ENCODE data around the gene WFDC5. TPM values are rescaled to one million over a fixed set of nuclear protein-coding genes. Genes with fewer than 3 reads are reported as not detected.

WFDC5 gene
- total and polyA plus RNA-seq, 2 donors (not counting 3 experiments of a cell fraction or from before 2014, with no cell fraction given) = not detected

DNA sequence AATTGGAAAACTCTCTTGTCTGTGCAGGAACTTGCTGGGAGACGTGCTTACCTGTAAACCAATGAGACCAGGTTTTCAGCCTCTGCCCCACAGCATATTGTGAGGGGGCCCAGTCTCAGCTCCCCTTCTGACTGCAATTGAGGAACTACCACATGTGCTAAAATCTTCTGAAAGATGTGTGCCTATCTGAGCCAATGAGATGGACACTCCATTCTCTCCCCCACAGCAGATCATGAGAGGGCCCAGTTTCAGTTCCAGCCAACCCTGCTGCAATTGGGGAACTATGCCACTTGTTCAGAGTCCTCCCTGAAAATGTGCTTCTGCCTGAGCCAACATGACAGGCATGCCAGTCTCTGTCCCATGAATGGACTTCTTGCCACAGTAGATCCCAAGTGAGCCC lies 38.8 kb upstream of the WFDC5 start:
- no peak for TF ChIP-seq JUN (IDR thresholded peaks at IDR 0.05; ENCODE audit: borderline replicate concordance, insufficient read depth, insufficient read length, low read depth)
- no peak for TF ChIP-seq POLR2A (IDR thresholded peaks at IDR 0.05; ENCODE audit: low read depth, low read length)
- no peak for TF ChIP-seq EZH2 (IDR thresholded peaks at IDR 0.05; ENCODE audit: borderline replicate concordance, low read depth, low read length, severe bottlenecking)
- no peaks in the 10 kb centered on the region for H3K9me3 ChIP-seq (replicated peaks; ENCODE audit: control insufficient read depth, insufficient read depth, low read length)
- H2AFZ ChIP-seq (ENCODE audit: low read depth, low read length) = no peak overlapping the region
- no peaks in the 10 kb centered on the region for H3K4me1 ChIP-seq (ENCODE audit: control insufficient read depth, extremely low read depth, insufficient read depth, low read length)
- H3K36me3 ChIP-seq (ENCODE audit: control insufficient read depth in 2 of 2, extremely low read depth in 1 of 2, insufficient read depth in 2 of 2, low read length in 2 of 2) = no peaks in the 10 kb centered on the region
- BruUV-seq (replicated peaks) = no TSS peak
- H3K9ac ChIP-seq (replicated peaks; ENCODE audit: extremely low read depth, insufficient read depth, low read length) = no peak overlapping the region
- no peaks in the 10 kb centered on the region for H3K9me1 ChIP-seq (replicated peaks; ENCODE audit: control insufficient read depth, extremely low read depth, insufficient read depth, low read length)
- dilution Hi-C loops (cut with MboI; ENCODE audit: extremely low pct_ligation_motif_present, low sequenced_read_pairs) (no loop called here), intact Hi-C loops (cut with micrococcal nuclease) (no loop called here)
- POLR2A ChIA-PET = no interaction called here
- no peak overlapping the region for H3K4me3 ChIP-seq (replicated peaks in 1 of 3; ENCODE audit: insufficient read depth in 1 of 3, low read depth in 1 of 3, low read length in 3 of 3)
- H3K27ac ChIP-seq (ENCODE audit: insufficient read depth, low read depth, low read length) = no peak overlapping the region
- no peaks in the 10 kb centered on the region for H3K27me3 ChIP-seq (ENCODE audit: control insufficient read depth in 2 of 2, insufficient read depth in 2 of 2, low read length in 2 of 2)
- DNase-seq (ENCODE audit: low read depth, low spot score) (no peak), FAIRE-seq (no peak)
- no peaks in the 10 kb centered on the region for H4K20me1 ChIP-seq (replicated peaks; ENCODE audit: control insufficient read depth, extremely low read depth, insufficient read depth, low read length)
- no peaks in the 10 kb centered on the region for H3K79me2 ChIP-seq (ENCODE audit: control insufficient read depth, insufficient read depth, low read length)
- no peak overlapping the region for H3K4me2 ChIP-seq (ENCODE audit: insufficient read depth, low read length)
- CTCF ChIA-PET = interaction anchor here (1.3 kb wide), 1 partner anchor 109 kb away, joined by 3 read pairs; no protein-coding TSS in a partner anchor

- TF ChIP-seq EZH2 (IDR thresholded peaks at IDR 0.05; ENCODE audit: borderline replicate concordance, low read depth, low read length, severe bottlenecking) (no peak), MYC (IDR thresholded peaks at IDR 0.05; ENCODE audit: low read depth, low read length) (no peak), POLR2AphosphoS5 (IDR thresholded peaks at IDR 0.05; ENCODE audit: insufficient read depth, low read depth, low read length) (no peak), FOS (IDR thresholded peaks at IDR 0.05; ENCODE audit: borderline replicate concordance, insufficient read depth, low read length) (no peak), POLR2A (IDR thresholded peaks at IDR 0.05; ENCODE audit: low read depth, low read length) (no peak), GATA2 (IDR thresholded peaks at IDR 0.05; ENCODE audit: insufficient read depth, insufficient read length, low read depth, low read length) (no peak), JUN (IDR thresholded peaks at IDR 0.05; ENCODE audit: borderline replicate concordance, insufficient read depth, insufficient read length, low read depth) (no peak)
- TF ChIP-seq, protein P1, sequence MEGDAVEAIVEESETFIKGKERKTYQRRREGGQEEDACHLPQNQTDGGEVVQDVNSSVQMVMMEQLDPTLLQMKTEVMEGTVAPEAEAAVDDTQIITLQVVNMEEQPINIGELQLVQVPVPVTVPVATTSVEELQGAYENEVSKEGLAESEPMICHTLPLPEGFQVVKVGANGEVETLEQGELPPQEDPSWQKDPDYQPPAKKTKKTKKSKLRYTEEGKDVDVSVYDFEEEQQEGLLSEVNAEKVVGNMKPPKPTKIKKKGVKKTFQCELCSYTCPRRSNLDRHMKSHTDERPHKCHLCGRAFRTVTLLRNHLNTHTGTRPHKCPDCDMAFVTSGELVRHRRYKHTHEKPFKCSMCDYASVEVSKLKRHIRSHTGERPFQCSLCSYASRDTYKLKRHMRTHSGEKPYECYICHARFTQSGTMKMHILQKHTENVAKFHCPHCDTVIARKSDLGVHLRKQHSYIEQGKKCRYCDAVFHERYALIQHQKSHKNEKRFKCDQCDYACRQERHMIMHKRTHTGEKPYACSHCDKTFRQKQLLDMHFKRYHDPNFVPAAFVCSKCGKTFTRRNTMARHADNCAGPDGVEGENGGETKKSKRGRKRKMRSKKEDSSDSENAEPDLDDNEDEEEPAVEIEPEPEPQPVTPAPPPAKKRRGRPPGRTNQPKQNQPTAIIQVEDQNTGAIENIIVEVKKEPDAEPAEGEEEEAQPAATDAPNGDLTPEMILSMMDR (IDR thresholded peaks at IDR 0.05; ENCODE audit: extremely low read depth in 1 of 2, insufficient read depth in 1 of 2, low read depth in 1 of 2, low read length in 2 of 2) = no peak
- TF ChIP-seq, protein P2, sequence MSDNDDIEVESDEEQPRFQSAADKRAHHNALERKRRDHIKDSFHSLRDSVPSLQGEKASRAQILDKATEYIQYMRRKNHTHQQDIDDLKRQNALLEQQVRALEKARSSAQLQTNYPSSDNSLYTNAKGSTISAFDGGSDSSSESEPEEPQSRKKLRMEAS (IDR thresholded peaks at IDR 0.05; ENCODE audit: insufficient read depth, insufficient read length) = no peak
- FAIRE-seq (no peak), DNase-seq (ENCODE audit: low read depth, low spot score) (no peak)
- H3K27ac ChIP-seq (ENCODE audit: insufficient read depth, low read depth, low read length) = no peak overlapping the region
- dilution Hi-C loops (cut with MboI; ENCODE audit: extremely low pct_ligation_motif_present, low sequenced_read_pairs) = no loop called here
- POLR2A ChIA-PET = no interaction called here
- H3K4me1 ChIP-seq (ENCODE audit: control insufficient read depth, extremely low read depth, insufficient read depth, low read length) = no peaks in the 10 kb centered on the region
- H3K36me3 ChIP-seq (ENCODE audit: control insufficient read depth in 2 of 2, extremely low read depth in 1 of 2, insufficient read depth in 2 of 2, low read length in 2 of 2) = no peaks in the 10 kb centered on the region
- no peak overlapping the region for H3K9ac ChIP-seq (replicated peaks; ENCODE audit: extremely low read depth, insufficient read depth, low read length)
- no TSS peak for BruUV-seq (replicated peaks)
- no peaks in the 10 kb centered on the region for H3K27me3 ChIP-seq (ENCODE audit: control insufficient read depth in 2 of 2, insufficient read depth in 2 of 2, low read length in 2 of 2)
- H3K9me1 ChIP-seq (replicated peaks; ENCODE audit: control insufficient read depth, extremely low read depth, insufficient read depth, low read length) = no peaks in the 10 kb centered on the region
- CTCF ChIA-PET = no interaction called here
- H3K4me2 ChIP-seq (ENCODE audit: insufficient read depth, low read length) = no peak overlapping the region
- H2AFZ ChIP-seq (ENCODE audit: low read depth, low read length) = no peak overlapping the region
- no peak overlapping the region for H3K4me3 ChIP-seq (replicated peaks in 1 of 3; ENCODE audit: insufficient read depth in 1 of 3, low read depth in 1 of 3, low read length in 3 of 3)
- H4K20me1 ChIP-seq (replicated peaks; ENCODE audit: control insufficient read depth, extremely low read depth, insufficient read depth, low read length) = no peaks in the 10 kb centered on the region
- H3K9me3 ChIP-seq (replicated peaks; ENCODE audit: control insufficient read depth, insufficient read depth, low read length) = no peaks in the 10 kb centered on the region
- intact Hi-C loops (cut with micrococcal nuclease) = no loop called here
- no peaks in the 10 kb centered on the region for H3K79me2 ChIP-seq (ENCODE audit: control insufficient read depth, insufficient read depth, low read length)
Measured at GRCh38 chr20:45153147-45153546, 38.2 kb upstream of the WFDC5 start.
